Caco-2 (cell line): ENCODE data around the gene CAPN13. TPM values are rescaled to one million over a fixed set of nuclear protein-coding genes. Genes with fewer than 3 reads are reported as not detected.

Experiments used
- BruUV-seq: library from RNA; stranded (reverse); fragments of 400-500 nt; replicated peaks from 2 replicates; lab custom pipeline; 2021; lab: Mats Ljungman, UMichigan
- CTCF ChIA-PET: fragments of 300-600 bp; sonication (Branson Sonifier 250); formaldehyde crosslinking; loops from one replicate; lab custom pipeline; 2022; ENCODE audit warnings: antibody characterized with exemption; lab: Charles Lee
- POLR2A ChIA-PET: fragments of 300-600 bp; sonication (Branson Sonifier 250); formaldehyde crosslinking; loops from one replicate; lab custom pipeline; 2022; ENCODE audit warnings: antibody characterized with exemption; lab: Charles Lee
- DNase-seq, 2 experiments: peaks; one replicate each; pipeline versions ENCODE4 v3.0.0 to v3.0.0-alpha.2; 2020 to 2022
- H3K27me3 ChIP-seq: replicated peaks from 2 replicates; pipeline ENCODE4 v1.6.0; 2011; ENCODE audit warnings: low read length; ENCODE audit not compliant: control insufficient read depth, insufficient read depth
- H3K36me3 ChIP-seq: 2 replicates; pipeline ENCODE4 v1.5.1; 2011; ENCODE audit warnings: low read length; ENCODE audit not compliant: control insufficient read depth, insufficient read depth
- H3K4me1 ChIP-seq: fragments of 250-450 bp; sonication (Bioruptor Pico); 2 replicates; pipeline ENCODE4 v1.5.1; 2020; ENCODE audit warnings: mild to moderate bottlenecking
- H3K4me3 ChIP-seq: 2 replicates; pipeline ENCODE4 v1.5.1; 2011; ENCODE audit warnings: low read depth, mild to moderate bottlenecking, control low read depth, low read length
- H3K9me3 ChIP-seq: fragments of 250-450 bp; sonication (Bioruptor Pico); 2 replicates; pipeline ENCODE4 v1.5.1; 2020; ENCODE audit warnings: mild to moderate bottlenecking, moderate library complexity
- H3K27ac Mint-ChIP-seq: one replicate; pipeline ENCODE4 v1.8.0; 2022; ENCODE audit warnings: mixed read lengths; ENCODE audit not compliant: unreplicated experiment
- H3K27me3 Mint-ChIP-seq: one replicate; pipeline ENCODE4 v1.8.0; 2022; ENCODE audit warnings: mixed read lengths; ENCODE audit not compliant: insufficient read depth, unreplicated experiment
- H3K36me3 Mint-ChIP-seq: one replicate; pipeline ENCODE4 v1.8.0; 2022; ENCODE audit warnings: mild to moderate bottlenecking, mixed read lengths; ENCODE audit not compliant: insufficient read depth, unreplicated experiment
- H3K4me1 Mint-ChIP-seq: one replicate; pipeline ENCODE4 v1.8.0; 2022; ENCODE audit warnings: low read depth, mixed read lengths; ENCODE audit not compliant: unreplicated experiment
- H3K4me3 Mint-ChIP-seq: one replicate; pipeline ENCODE4 v1.8.0; 2022; ENCODE audit warnings: mild to moderate bottlenecking, moderate library complexity, mixed read lengths; ENCODE audit not compliant: unreplicated experiment
- H3K9me3 Mint-ChIP-seq: one replicate; pipeline ENCODE4 v1.8.0; 2022; ENCODE audit warnings: mixed read lengths; ENCODE audit not compliant: unreplicated experiment
- intact Hi-C: fragments of 100-400 bp; cut with micrococcal nuclease; formaldehyde crosslinking; loops from one replicate; pipeline ENCODE4 v1.10.0; 2022; ENCODE audit not compliant: unreplicated experiment
- total RNA-seq: library from RNA; stranded (reverse); gene quantifications from 2 replicates; pipeline ENCODE4 v1.2.3, GENCODE V29; 2022
- TF ChIP-seq, protein P1 (sequence below), 2 experiments: fragments of 200-600 bp in 1 of 2; IDR thresholded peaks; 1 replicate in 1 of 2; 2 replicates in 1 of 2; pipeline versions ENCODE4 v1.5.1 to v1.8.0; 2011 to 2022; ENCODE audit warnings: antibody characterized with exemption in 1 of 2, control low read depth in 1 of 2, inconsistent platforms in 1 of 2, low read depth in 1 of 2, low read length in 1 of 2, mild to moderate bottlenecking in 1 of 2, moderate library complexity in 1 of 2; ENCODE audit not compliant: insufficient read depth in 1 of 2, severe bottlenecking in 1 of 2, unreplicated experiment in 1 of 2

CAPN13 gene
- total RNA-seq, 1 experiment from 2014 or later, result 2.1 TPM

DNA sequence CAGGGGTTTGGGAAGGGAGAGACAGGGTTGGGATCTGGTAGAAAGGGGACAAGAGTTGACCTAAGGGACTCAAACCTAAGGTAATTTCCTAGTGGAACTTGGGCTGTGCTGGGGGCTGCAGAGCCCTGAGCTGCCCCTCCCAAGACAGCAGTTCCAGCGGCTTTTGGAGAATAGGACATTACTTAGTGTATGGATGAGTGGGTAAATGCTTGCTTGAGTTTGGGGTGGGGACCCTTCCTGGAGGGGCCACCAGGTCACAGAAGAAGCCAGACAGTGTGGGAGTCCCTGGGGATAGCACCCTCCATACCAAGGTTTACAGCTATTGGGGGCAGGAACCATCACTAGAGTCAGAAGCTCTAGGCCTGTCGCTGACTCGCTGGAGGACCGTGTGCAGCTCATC lies 111.5 kb downstream of the CAPN13 start:
- no peak overlapping the region for H3K4me3 Mint-ChIP-seq
- H3K9me3 Mint-ChIP-seq, result peaks cover 10% of the 10 kb centered on the region
- intact Hi-C loops, result no loop called here
- POLR2A ChIA-PET, result interaction anchor here (0.5 kb wide), 1 partner anchor 8 kb away, joined by 3 read pairs; no protein-coding TSS in a partner anchor
- no peak for DNase-seq
- peaks cover 6% of the 10 kb centered on the region; the same call in 1 of the 2 replicates for H3K9me3 ChIP-seq
- H3K27ac Mint-ChIP-seq, result no peak overlapping the region
- TF ChIP-seq, protein P1, sequence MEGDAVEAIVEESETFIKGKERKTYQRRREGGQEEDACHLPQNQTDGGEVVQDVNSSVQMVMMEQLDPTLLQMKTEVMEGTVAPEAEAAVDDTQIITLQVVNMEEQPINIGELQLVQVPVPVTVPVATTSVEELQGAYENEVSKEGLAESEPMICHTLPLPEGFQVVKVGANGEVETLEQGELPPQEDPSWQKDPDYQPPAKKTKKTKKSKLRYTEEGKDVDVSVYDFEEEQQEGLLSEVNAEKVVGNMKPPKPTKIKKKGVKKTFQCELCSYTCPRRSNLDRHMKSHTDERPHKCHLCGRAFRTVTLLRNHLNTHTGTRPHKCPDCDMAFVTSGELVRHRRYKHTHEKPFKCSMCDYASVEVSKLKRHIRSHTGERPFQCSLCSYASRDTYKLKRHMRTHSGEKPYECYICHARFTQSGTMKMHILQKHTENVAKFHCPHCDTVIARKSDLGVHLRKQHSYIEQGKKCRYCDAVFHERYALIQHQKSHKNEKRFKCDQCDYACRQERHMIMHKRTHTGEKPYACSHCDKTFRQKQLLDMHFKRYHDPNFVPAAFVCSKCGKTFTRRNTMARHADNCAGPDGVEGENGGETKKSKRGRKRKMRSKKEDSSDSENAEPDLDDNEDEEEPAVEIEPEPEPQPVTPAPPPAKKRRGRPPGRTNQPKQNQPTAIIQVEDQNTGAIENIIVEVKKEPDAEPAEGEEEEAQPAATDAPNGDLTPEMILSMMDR (IDR thresholded peaks at IDR 0.05; ENCODE audit: insufficient read depth in 1 of 2, low read depth in 1 of 2, low read length in 1 of 2, severe bottlenecking in 1 of 2, unreplicated experiment in 1 of 2), result no peak
- H3K36me3 Mint-ChIP-seq, result no peaks in the 10 kb centered on the region
- H3K36me3 ChIP-seq, result no peaks in the 10 kb centered on the region
- no peaks in the 10 kb centered on the region for H3K27me3 Mint-ChIP-seq
- no peaks in the 10 kb centered on the region for H3K4me1 ChIP-seq
- no peaks in the 10 kb centered on the region for H3K27me3 ChIP-seq
- H3K4me3 ChIP-seq, result no peak overlapping the region
- no peaks in the 10 kb centered on the region for H3K4me1 Mint-ChIP-seq
- CTCF ChIA-PET, result interaction anchor here (1.4 kb wide), 1 partner anchor 16 kb away, joined by 8 read pairs; no protein-coding TSS in a partner anchor
- no TSS peak for BruUV-seq

DNA sequence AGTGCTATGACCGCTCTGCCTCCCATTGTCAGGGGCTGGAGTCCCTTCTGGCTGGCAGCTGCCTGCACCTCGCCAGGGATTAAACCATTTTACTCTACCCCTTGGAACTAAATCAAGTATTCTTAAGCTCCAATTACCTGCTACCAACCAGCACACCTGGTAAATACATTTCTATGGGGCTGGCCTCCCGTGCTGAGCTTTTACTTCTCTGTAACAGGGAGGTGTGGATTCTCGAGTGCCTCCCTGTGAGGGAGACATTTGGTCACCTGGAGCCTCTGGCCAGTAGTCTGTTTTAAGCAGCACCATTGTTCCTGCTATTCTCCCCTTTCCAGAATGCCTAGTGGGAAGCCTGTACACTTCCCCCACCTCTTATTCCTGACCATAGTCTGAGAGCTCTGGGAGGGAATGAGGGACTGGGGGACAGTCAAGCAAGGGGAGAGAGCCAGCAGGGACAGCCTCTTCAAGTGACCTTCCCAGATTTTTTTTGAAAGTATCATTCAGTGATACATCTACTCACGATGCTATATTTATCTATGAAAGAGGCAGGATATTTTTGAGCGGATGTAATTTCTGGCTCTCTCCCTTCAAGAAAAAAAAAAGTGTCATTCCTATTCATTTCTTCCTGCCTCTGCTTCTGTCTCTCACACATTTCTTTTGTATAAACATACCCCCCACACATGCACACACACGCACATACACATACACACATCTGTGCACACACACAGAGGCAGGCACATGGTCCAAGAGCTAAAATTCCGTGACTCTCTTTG lies 112.8 kb downstream of the CAPN13 start:
- H3K9me3 Mint-ChIP-seq, result no peaks in the 10 kb centered on the region
- no TSS peak for BruUV-seq
- CTCF ChIA-PET, result interaction anchor here (0.6 to 2.1 kb wide), 5 partner anchors 8 to 530 kb away, joined by 3 to 5 read pairs (median 4); no protein-coding TSS in a partner anchor
- H3K4me3 ChIP-seq, result no peak overlapping the region
- intact Hi-C loops, result no loop called here
- H3K9me3 ChIP-seq, result no peaks in the 10 kb centered on the region
- no peaks in the 10 kb centered on the region for H3K27me3 Mint-ChIP-seq
- no peaks in the 10 kb centered on the region for H3K4me1 ChIP-seq
- DNase-seq, result no peak
- no peaks in the 10 kb centered on the region for H3K36me3 ChIP-seq
- H3K36me3 Mint-ChIP-seq, result no peaks in the 10 kb centered on the region
- no peak overlapping the region for H3K27ac Mint-ChIP-seq
- H3K4me3 Mint-ChIP-seq, result no peak overlapping the region
- no peaks in the 10 kb centered on the region for H3K27me3 ChIP-seq
- H3K4me1 Mint-ChIP-seq, result no peaks in the 10 kb centered on the region
- POLR2A ChIA-PET, result no interaction called here
- TF ChIP-seq, protein P1 (IDR thresholded peaks at IDR 0.05; ENCODE audit: insufficient read depth in 1 of 2, low read depth in 1 of 2, low read length in 1 of 2, severe bottlenecking in 1 of 2, unreplicated experiment in 1 of 2), result no peak

DNA sequence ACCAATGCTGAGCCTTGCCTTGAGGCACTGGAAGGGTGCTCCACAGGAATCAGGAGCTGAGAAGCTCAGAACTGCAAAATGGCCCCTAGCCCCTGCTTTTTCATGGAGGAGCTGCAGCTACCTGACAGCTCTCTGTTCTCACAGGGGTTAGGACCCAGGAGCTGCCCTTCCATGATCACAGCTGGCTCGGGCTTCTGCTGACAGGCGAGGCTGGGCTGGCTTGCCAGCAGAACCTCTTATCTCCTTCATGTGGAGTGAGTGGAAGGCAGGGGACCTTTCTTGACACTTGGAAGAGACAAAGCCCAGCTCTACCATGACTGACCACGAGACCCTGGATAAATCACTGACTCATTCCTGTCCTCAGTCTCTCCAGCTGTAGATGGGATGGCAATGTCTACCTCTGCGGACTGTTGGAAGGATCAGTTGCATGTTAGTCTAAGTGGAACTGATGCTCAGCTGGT lies 113.4 kb downstream of the CAPN13 start:
- Histone ChIP-seq H3K27me3 (no peaks in the 10 kb centered on the region), H3K4me3 (no peak overlapping the region), H3K36me3 (no peaks in the 10 kb centered on the region), H3K4me1 (no peaks in the 10 kb centered on the region), H3K9me3 (no peaks in the 10 kb centered on the region)
- DNase-seq, result no peak
- Mint-ChIP-seq H3K4me1 (no peaks in the 10 kb centered on the region), H3K36me3 (no peaks in the 10 kb centered on the region), H3K27ac (no peak overlapping the region), H3K4me3 (no peak overlapping the region), H3K27me3 (no peaks in the 10 kb centered on the region), H3K9me3 (no peaks in the 10 kb centered on the region)
- POLR2A ChIA-PET, result no interaction called here
- CTCF ChIA-PET, result interaction anchor here (0.6 to 2.1 kb wide), 5 partner anchors 8 to 529 kb away, joined by 3 to 5 read pairs (median 4); no protein-coding TSS in a partner anchor
- no TSS peak for BruUV-seq
- intact Hi-C loops, result no loop called here
- TF ChIP-seq, protein P1 (IDR thresholded peaks at IDR 0.05; ENCODE audit: insufficient read depth in 1 of 2, low read depth in 1 of 2, low read length in 1 of 2, severe bottlenecking in 1 of 2, unreplicated experiment in 1 of 2), result no peak
